Activated naive CD4-positive, alpha-beta T cell (primary cell): ENCODE results near the gene CGNL1.

Experiments used
- DNase-seq, 4 experiments: peaks; one replicate each; lab custom pipeline; 2025; lab: John Stamatoyannopoulos, UW

Gene CGNL1

DNA sequence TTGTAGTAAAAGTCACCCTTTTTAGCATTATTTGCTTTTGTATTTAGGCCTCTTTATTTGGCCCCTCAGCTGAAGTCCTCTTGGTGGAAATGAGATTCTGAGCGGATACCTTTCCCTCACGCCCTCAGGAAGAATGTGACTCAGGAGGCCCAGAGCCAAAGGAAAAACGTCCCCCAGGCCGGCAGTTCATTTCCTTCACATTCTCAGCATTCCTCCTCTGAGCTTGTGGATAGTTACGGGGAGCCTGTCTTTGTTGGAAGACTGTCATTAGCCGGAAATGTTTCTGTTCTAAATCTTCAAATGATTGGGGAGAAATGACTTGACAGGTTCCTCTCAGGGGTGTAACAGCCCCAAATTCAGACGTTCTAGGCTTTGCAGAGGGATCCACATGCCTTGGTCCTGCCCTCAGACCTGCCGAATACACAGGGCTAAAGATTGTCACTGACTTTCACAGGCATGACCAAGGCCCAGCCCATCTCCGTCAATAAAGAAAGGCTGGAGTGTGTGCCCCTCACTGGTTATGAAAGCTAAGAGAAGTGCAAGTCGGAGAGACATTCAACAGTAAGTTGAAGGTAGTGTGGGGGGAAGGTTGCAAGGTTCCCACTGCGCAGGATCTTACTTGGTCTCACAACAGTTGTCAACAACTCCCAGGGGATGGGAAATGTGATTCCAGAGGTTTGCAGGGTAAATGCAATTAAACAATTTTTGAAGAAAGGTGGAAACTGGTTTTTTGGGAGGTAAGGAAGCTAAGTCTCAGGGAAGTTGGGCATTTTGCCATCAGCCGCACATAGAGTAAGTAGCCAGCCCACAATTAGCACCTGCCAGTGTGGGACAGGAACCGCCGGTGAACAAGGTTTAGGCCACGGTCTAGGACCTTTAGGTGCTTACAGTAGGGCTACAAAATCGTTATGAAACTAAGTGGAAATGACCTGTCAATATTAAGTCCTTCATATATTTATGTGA lies 175.7 kb downstream of the CGNL1 start:
- no peak for DNase-seq

DNA sequence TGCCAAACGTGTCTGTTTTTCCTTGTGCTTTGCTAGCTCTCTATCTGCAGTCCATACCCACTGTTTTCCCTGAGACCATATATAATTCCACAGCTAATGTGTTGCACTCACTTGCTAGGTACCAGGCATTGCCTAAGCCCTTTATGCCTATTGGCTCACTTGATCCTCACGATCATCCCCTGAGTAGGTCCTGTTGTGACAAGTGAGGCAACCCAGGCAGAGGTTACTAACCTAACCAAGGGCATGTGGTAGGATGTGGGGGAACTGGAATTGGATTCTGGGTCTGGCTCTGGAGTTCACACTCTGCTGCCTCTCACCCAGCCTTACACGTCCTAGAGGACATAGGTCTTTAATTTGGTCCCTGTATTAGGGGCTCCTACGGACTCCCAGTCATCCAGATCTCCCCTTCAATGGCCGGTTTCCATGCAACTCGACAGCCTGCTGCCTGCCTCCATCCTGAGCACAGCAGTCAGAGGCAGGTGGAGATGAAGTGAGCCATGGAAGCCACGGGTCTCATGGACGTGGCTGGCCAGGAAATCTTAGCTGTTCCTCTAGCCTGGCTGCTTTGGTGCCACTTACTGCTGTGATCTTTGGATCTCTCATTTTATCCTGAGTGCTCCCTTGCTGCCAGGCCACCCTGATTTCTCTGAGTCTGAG lies 176.5 kb downstream of the CGNL1 start:
- DNase-seq = no peak

DNA sequence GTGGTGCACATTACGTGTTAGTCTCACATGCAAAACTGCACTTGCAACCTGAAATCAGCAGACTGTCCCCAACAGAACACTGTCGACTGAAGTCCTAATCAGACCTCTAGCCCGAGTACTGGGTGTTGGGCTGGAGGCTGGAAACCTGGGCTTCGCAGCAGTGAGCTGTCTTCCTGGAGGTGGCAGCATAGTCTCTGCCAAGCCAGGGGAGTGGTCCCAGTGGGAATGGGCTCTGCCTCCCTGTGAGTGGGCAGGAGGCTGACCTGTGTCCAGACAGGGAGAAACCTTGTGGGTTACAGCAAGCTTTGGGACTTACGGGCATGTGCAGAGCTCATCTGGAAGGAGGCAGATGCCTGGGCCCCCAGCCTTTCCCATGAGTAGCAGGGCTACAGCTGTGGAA lies 177.2 kb downstream of the CGNL1 start:
- DNase-seq = no peak

DNA sequence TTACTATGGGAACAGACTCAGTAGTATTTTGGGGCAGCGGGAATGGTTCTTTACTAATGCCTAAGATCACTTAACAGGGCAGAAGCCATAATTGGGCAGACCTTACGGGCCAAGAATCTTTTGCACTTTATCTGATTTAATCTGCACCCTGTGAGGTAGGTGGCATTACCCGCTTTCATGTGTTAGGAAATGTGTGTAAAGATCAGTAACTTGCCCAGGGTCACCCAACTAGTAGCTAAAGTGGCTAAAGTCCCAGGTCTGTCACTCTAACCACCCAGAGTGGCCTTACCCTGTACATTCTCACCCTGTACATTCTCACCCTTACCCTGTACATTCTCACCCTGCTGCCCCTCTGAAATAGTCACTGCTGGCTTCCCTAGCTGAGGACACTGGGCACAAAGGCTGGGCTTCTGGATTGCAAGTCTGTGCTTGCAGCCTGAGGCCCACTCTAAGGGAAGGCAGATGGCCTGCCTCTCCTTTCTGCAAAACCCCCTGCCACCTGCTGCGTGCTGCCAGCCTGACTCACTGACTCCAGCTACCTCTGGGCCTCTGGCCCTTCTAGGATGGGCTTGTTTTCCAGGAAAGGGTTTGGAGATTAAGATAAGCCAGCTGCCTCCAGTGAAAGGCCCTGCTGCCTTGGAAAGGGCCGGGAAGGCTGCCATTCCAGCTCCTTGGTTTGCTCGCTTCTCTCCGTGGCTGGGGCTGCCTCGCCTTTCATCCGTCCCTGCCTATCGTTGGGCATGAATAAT lies 177.9 kb downstream of the CGNL1 start:
- DNase-seq = no peak

DNA sequence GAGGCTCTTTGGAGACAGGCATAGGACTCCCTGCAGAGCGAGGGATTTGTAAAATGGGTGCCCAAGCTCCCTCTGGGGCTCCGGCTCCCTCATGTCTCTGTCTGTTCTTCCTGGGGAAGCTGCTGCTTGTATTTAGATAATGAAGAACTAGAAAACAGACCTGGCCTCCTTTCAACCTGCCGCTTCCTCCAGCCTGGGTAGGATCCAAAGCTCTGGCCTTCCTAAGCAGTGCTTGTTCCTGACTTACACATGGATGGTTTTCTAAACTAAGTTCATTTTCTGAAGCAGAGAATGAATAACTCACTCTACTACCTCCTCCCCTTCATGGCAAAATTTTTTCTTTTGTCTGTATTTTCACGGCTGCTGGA lies 178.5 kb downstream of the CGNL1 start:
- DNase-seq = no peak

DNA sequence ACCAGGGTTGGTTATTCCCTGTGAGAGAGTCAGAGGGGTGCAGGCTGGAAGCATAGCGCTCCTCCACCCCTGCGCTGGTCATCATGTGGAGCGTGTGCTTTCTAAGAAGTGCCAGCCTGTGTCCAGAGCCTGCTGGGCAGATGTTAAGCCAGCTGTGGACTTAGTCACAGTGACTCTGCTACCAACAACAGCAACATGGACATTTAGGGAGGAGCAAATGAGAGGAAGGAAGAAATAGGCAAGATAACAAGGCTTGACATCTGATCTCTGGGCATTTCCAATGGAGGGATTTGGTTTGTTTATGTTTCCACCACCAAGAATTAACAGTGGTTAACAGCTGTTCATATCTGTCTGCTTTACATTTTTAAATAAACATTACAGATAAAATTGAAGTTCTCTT lies 179.0 kb downstream of the CGNL1 start:
- no peak for DNase-seq

DNA sequence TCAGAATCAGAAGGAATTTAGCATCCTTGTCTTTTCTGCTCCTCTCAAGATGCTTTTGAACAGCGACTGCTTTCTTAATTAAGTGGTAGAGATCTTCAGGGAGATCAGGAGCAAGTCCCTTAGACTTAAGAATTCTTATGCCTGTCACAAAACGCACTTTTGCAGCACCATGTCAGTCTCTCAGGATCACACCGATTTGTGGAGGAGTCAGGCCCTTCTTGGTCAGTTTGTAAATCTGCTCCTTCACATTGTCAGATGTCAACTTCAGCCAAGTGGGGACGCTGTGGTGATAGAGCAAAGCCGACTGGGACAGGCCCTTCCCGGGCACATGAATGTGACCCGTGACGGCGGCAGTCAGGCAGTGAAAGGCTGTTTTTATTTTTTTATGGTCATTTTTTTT lies 179.7 kb downstream of the CGNL1 start:
- no peak for DNase-seq

DNA sequence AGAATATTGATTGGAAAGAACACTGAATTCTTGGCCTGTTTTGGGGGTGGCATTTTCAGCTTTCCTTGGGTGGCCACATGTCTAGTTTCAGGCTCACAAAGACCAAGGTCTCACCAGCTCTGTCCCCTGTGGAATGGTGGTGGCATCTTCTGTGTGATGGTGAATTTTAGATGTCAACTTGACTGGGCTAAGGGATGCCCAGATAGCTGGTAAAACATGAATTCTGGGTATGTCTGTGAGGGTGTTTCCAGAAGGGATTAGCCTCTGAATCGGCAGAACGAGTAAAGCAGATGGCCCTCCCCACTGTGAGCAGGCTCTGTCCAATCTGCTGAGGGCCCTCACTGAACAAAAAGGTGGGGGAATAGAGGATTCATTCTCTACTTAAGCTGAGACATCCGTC lies 181.0 kb downstream of the CGNL1 start:
- no peak for DNase-seq

DNA sequence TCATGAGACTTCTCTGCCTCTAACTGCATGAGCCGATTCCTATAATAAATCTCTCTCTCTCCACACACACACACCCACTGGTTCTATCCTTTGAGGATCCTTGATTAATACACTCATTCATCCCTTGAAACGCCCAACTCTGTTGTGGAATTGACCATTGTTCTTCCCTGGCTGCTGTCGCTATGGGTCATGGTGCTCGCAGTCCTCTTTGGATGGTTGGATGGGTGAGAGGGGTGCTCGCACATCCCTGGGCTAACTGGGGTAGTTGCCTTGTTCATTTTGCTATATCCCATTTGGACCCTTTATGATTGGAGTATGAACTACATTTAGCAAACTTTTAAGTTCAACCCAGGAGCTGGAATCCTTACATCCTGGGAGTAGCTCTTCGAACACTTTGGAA lies 181.5 kb downstream of the CGNL1 start:
- no peak for DNase-seq

DNA sequence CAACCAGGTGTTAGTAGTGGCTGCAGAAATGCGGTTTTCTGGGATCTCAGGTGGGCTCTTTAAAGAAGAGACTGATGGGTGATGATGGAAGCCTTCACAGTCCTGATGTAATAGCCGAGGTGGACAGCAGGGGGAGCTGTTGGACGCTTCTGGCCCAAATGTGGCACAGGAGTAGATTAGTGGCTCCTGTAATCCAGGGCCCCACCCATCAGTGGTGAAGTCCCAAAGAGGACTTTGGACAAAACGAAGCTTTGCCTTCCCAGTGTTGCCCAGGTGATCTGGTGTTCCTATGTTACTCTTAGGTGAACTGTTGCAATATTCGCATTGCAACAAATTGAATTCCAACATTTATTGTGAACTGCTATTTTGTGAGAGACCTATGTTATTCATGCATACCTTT lies 183.6 kb downstream of the CGNL1 start:
- DNase-seq = peak; percentile 38 to 66 (median 62)

DNA sequence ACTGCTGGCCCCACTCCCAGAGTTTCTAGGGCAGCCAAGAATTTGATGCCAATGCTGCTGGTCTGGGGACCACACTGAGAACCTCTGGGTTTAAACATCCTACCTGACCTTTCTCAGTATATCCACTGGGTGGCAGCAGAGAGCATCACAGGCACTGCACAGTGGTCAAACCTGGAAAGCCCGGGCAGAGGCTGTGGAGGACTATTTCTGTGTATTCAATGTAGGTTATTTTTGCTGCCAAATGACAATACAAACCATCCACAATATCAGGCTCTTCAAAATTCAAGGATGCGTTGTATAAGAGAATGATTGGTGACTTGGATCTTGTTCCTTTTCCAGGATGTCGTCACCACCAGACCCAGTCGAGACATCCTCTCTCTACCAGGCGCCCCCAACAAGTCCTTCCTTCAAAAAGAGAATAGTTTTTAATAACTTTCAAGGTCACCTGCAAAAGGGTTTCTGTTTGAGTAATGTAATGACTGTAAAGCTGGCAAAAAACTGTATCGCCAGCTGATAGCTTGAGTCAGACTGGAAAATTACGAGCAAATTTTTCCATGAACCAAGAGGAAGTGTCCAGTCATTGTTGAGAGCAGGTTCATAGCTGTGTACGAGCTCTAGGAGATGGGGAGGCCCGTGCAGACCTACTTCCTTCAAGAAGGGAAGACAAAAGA lies 184.9 kb downstream of the CGNL1 start:
- peak; percentile 8 to 31 (median 25) for DNase-seq

DNA sequence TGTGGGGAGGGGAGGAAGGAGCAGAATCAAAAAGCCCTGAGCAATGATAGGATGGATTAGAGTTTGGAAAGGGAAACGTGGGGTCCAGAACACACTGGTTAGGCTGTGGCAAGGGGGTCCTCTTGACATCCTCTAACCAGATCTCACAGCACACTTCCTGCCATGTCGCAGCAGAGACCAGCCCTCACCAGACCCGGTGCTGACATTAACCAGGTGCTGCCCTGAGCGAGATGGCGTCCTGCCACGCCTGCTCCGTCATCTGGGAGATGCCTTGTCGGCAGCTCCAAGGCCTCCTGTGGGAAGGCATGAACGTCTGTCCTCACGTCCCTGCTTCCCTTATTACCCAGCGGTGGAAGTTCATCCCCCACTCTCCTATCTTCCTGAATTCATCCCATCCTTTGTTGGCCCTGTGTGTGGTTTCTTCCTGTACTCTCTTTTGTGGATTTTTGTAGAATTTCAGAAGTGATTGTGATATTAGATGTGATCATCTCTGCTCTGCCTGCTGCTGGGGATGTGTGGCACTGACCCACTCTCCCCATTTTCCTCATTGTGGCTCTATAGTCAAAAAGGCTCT lies 186.0 kb downstream of the CGNL1 start:
- DNase-seq = no peak

DNA sequence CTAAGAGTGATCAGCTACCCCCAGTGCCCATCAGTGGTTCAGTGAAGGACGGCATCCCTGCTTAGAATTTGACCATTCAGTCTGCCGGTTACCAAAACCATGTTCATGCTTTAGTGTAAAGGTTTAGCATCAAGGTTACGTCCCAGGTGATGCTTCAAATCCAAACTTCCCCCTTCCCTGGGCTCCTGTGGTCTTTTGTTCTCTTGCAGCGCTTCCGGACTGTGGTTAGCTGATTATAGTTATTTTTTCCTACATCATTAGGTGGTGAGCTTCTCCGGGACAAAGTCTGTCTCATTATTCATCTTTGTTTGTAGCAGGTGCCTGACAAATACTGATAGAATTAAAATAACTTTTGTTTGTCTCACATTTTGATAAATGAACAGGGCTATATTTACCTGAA lies 187.1 kb downstream of the CGNL1 start:
- DNase-seq = no peak

DNA sequence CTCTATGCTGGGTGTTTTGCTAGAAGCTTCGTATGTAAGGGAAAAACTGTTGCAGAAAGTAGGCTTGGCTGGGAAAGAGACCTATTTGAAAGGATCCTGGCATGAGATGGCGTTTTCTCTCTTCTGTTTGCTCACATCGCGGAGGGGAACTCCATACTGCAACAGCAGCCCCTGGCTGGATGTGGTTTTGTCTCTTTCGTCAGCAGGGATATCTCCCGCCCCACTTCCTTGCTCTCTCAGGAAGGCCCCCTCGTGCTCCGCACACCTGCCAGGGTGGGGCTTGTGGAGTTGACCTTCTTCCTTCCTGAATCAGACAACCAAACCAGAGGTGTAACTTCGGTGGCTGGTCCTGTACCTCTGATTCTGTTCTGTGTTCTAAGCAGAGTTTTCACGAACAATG lies 189.0 kb downstream of the CGNL1 start:
- no peak for DNase-seq

DNA sequence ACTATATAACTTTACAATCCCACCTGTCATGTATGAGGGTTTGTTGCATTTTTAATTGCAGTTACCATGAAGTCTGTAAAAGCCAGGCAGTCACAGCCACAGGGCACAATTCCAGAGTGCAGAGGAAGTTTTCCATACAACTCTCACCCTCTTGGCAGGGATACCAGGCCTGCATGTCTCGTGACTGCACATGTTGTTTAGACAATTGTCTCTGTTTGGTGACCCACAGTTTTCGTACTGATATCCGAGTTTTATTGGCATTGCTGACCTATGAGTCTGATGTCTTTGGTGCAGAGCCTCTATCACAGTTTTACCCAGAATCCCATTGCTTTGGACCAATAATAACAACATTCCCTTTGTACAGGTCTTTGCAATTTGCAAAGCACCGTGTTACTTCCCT lies 190.5 kb downstream of the CGNL1 start:
- DNase-seq = no peak

DNA sequence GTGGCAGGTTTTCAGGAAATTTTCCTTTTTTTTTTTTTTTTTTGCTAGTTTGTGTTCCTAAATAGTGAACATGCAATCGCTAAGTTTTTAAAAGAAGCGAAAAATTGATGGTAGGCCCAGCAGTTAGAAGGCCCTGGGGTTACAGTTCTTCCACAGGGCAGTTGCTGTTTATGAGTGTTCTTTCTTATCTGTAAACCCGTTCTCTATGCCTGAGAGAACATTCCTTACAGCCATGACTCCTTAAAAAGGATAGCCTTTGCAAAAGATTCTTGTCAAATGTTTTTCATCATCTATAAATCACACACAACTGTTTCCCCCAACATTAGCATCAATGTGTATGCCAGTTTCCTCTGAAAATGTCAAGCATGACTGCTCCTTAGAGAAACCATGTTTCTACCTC lies 191.6 kb downstream of the CGNL1 start:
- no peak for DNase-seq

DNA sequence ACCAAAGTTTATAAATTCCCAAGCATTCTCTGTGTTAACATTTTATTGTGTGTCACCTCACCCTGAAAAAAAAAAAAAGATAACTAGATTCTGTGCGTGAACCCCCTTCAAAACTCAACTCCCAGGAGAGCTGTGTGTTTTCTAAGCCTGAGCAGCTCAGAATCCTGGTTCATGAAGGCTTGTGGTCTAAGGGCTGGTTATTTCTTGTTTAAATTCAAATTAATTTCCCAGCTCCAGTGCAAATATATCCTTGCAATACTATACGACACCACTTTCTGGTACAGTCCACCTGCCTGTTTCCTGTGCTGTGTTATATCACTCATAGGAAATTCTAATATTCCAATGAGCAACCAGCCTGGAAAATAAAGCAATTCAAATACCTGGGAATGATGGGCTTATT lies 192.0 kb downstream of the CGNL1 start:
- no peak for DNase-seq

DNA sequence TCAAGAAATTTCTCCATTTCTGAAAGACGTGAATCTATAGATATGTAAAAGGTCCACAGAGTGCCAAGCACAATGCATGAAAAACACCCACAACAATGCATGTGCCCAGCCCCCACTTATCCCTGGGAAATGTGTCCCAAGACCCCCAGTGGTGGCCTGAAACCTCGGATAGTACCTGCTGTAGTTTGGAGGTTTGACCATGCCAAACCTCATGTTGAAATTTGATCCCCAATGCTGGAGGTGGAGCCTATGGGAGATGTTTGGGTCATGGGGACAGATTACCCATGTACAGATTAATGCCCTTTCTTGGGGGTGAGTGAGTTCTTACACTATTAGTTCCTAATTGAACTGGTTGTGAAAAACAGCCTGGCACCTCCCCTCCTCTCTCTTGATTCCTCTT lies 194.0 kb downstream of the CGNL1 start:
- DNase-seq = no peak

DNA sequence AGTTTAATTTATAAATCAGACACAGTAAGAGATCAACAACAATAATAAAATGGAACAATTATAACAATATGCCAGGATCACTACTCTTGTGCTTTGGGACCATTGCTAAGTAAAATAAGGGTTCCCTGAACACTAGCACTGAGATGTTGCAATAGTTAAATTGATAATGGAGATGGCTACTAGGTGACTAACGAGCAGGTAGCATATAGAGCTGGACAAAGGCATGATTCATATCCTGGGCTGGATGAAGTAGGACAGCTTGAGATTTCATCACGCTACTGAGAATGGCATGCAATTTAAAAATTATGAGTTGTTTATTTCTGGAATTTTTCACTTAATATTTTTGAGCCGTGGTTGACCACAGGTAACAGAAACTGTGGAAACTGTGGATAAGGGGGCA lies 194.7 kb downstream of the CGNL1 start:
- DNase-seq = no peak

DNA sequence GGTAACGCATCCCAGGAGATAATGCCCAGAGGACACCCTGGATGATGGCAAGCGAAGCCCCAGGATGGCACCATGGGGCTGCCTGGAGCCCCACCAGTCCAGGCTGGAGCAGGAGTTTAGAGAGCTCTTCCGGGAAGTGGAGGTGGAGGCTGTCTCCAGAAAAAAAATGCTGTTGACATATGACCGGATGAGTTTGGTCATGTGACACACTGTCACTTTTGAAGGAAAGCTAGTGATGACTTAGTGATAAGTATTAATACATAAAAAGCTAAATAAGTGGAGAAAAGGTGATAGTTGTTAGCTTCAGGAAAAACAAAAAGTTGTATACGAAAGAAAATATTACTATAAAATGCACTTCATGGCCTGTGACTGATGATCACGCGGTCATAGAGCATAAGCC lies 195.4 kb downstream of the CGNL1 start:
- no peak for DNase-seq

DNA sequence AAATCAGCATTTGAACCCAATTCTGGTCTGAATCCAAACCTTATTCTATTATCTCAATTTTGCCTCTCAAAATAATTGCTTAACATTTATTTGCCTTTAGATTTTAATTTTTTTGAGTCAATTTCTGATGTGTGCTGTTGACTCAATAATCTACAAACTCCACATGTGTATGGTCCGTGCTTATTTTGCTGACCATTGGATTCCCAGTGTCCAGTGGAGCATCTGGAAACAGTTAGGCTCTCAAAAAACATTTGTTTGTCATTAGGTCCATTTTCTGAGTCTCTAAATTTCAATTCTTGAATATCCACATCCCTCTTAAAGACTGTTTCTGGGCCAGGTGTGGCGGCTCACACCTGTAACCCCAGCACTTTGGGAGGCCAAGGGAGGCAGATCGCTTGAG lies 196.2 kb downstream of the CGNL1 start:
- no peak for DNase-seq

DNA sequence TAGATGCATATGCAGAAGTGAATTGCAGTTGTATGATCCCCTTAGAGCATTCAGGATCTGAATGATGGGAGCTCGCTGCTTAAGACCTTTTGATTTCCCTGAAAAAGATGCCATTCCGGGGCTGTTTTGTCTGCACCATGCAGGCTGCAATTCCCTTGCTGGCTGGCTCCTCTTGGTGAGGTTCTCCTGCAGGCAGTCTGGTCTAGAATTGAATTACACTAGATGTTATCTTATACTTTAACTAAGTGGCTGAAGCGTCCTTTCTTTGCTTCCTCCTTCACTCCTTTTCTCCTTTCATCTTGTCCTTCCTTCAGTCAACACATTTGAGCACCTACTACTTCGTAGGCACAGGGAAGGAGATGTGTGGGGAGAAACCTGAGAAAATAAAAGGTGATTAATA lies 196.8 kb downstream of the CGNL1 start:
- DNase-seq = no peak
